WTC11 (cell line): ENCODE data around the gene CTNND2. TPM values are rescaled to one million over a fixed set of nuclear protein-coding genes. Genes with fewer than 3 reads are reported as not detected.

Source experiments
- ATAC-seq: fragments of 200-7000 bp; cut with Tn5 transposase; 2 replicates; pipeline ENCODE4 v1.10.0; 2021; ENCODE audit warnings: mild to moderate bottlenecking, moderate library complexity
- CTCF ChIA-PET: fragments of 300-600 bp; sonication (Branson Sonifier 250); formaldehyde crosslinking; loops from one replicate; lab custom pipeline; 2021; ENCODE audit warnings: antibody characterized with exemption; lab: Charles Lee
- POLR2A ChIA-PET: fragments of 350-600 bp; sonication (Branson Sonifier 250); formaldehyde crosslinking; loops from one replicate; lab custom pipeline; 2021; ENCODE audit warnings: antibody characterized with exemption; lab: Charles Lee
- DNase-seq: peaks from one replicate; pipeline ENCODE4 v3.0.0; 2021; ENCODE audit warnings: low spot score
- H3K27ac Mint-ChIP-seq: 2 replicates; pipeline ENCODE4 v1.8.0; 2021; ENCODE audit warnings: mixed read lengths
- H3K27me3 Mint-ChIP-seq: 2 replicates; pipeline ENCODE4 v1.8.0; 2021; ENCODE audit warnings: low read depth, mild to moderate bottlenecking, moderate library complexity, mixed read lengths
- H3K36me3 Mint-ChIP-seq: 2 replicates; pipeline ENCODE4 v1.8.0; 2021; ENCODE audit warnings: mixed read lengths
- H3K4me1 Mint-ChIP-seq: 2 replicates; pipeline ENCODE4 v1.8.0; 2022; ENCODE audit warnings: mixed read lengths
- H3K4me3 Mint-ChIP-seq: 2 replicates; pipeline ENCODE4 v1.8.0; 2021; ENCODE audit warnings: mild to moderate bottlenecking, moderate library complexity, mixed read lengths
- H3K9me3 Mint-ChIP-seq: 2 replicates; pipeline ENCODE4 v1.8.0; 2021; ENCODE audit warnings: mixed read lengths
- ARID4B ChIP-seq: sonication (generic); formaldehyde crosslinking; IDR thresholded peaks from 2 replicates; pipeline ENCODE4 v1.8.0; 2023; ENCODE audit warnings: missing genetic modification reagents, mild to moderate bottlenecking, borderline replicate concordance
- ATF3 ChIP-seq: sonication (generic); formaldehyde crosslinking; conservative IDR thresholded peaks from 2 replicates; pipeline ENCODE4 v1.8.1; 2022; ENCODE audit warnings: mild to moderate bottlenecking, missing genetic modification reagents
- E2F5 ChIP-seq: sonication (generic); formaldehyde crosslinking; IDR thresholded peaks from 2 replicates; pipeline ENCODE4 v1.8.1; 2022; ENCODE audit warnings: mild to moderate bottlenecking, moderate library complexity, missing genetic modification reagents
- FOXP1 ChIP-seq: sonication (generic); formaldehyde crosslinking; IDR thresholded peaks from 2 replicates; pipeline ENCODE4 v1.8.0; 2022; ENCODE audit warnings: missing genetic modification reagents, mild to moderate bottlenecking, moderate library complexity, borderline replicate concordance
- GRHL2 ChIP-seq: fragments of 250-450 bp; sonication (Bioruptor Pico); IDR thresholded peaks from 2 replicates; pipeline ENCODE4 v1.8.0; 2022; ENCODE audit warnings: mild to moderate bottlenecking, moderate library complexity; ENCODE audit not compliant: insufficient replicate concordance, severe bottlenecking
- MLX ChIP-seq: sonication (generic); formaldehyde crosslinking; IDR thresholded peaks from 2 replicates; pipeline ENCODE4 v1.8.1; 2023; ENCODE audit warnings: mild to moderate bottlenecking, missing genetic modification reagents, moderate library complexity
- NR2C2 ChIP-seq: sonication (generic); formaldehyde crosslinking; IDR thresholded peaks from 2 replicates; pipeline ENCODE4 v1.8.0; 2022; ENCODE audit warnings: mild to moderate bottlenecking, missing genetic modification reagents
- PRDM15 ChIP-seq: sonication (generic); formaldehyde crosslinking; IDR thresholded peaks from 2 replicates; pipeline ENCODE4 v1.8.0; 2022; ENCODE audit warnings: missing genetic modification reagents
- PREB ChIP-seq: sonication (generic); formaldehyde crosslinking; IDR thresholded peaks from 2 replicates; pipeline ENCODE4 v1.8.1; 2022; ENCODE audit warnings: mild to moderate bottlenecking, missing genetic modification reagents, moderate library complexity, borderline replicate concordance
- SMAD4 ChIP-seq: sonication (generic); formaldehyde crosslinking; IDR thresholded peaks from 2 replicates; pipeline ENCODE4 v1.8.0; 2022; ENCODE audit warnings: mild to moderate bottlenecking, missing genetic modification reagents
- STAT6 ChIP-seq: sonication (generic); formaldehyde crosslinking; conservative IDR thresholded peaks from 2 replicates; pipeline ENCODE4 v1.8.1; 2023; ENCODE audit warnings: mild to moderate bottlenecking, low read depth, missing genetic modification reagents, moderate library complexity
- USF1 ChIP-seq: sonication (generic); formaldehyde crosslinking; IDR thresholded peaks from 2 replicates; pipeline ENCODE4 v1.8.0; 2022; ENCODE audit warnings: mild to moderate bottlenecking, missing genetic modification reagents
- ZNF219 ChIP-seq: sonication (generic); formaldehyde crosslinking; IDR thresholded peaks from 2 replicates; pipeline ENCODE4 v1.8.0; 2023; ENCODE audit warnings: missing genetic modification reagents, mild to moderate bottlenecking, borderline replicate concordance
- ZNF425 ChIP-seq: fragments of 250-450 bp; sonication (Bioruptor Pico); conservative IDR thresholded peaks from 2 replicates; pipeline ENCODE4 v1.9.0; 2021; ENCODE audit warnings: mild to moderate bottlenecking
- total RNA-seq: library from RNA; stranded (reverse); gene quantifications from 3 replicates; pipeline ENCODE4 v1.2.3, GENCODE V29; 2021

The CTNND2 gene
- total RNA-seq, 1 experiment from 2014 or later = 11.9 TPM

- TF ChIP-seq STAT6 (no peak), PREB (CRISPR knock-in tag) (no peak)
Measured at GRCh38 chr5:11148810-11149539, 755.3 kb downstream of the CTNND2 start (continued).

- DNase-seq (no peak), ATAC-seq (no peak)
- no peaks in the 10 kb centered on the region for H3K9me3 Mint-ChIP-seq
- H3K36me3 Mint-ChIP-seq = no peaks in the 10 kb centered on the region
- no peaks in the 10 kb centered on the region for H3K4me1 Mint-ChIP-seq
- no peaks in the 10 kb centered on the region for H3K27me3 Mint-ChIP-seq
- ChIA-PET POLR2A (no interaction called here), CTCF (interaction anchor here (0.7 kb wide), 1 partner anchor 72 kb away, joined by 3 read pairs; no protein-coding TSS in a partner anchor)
- no peak overlapping the region for H3K27ac Mint-ChIP-seq
- no peak overlapping the region for H3K4me3 Mint-ChIP-seq
- TF ChIP-seq E2F5 (CRISPR knock-in tag) = no peak
- no peak for TF ChIP-seq ZNF219 (CRISPR knock-in tag)
- no peak for TF ChIP-seq ZNF425 (CRISPR knock-in tag)
- TF ChIP-seq SMAD4 (CRISPR knock-in tag) = no peak
- no peak for TF ChIP-seq USF1 (CRISPR knock-in tag)
- no peak for TF ChIP-seq ARID4B (CRISPR knock-in tag)
- TF ChIP-seq GRHL2 (CRISPR knock-in tag) = no peak
- TF ChIP-seq PRDM15 (CRISPR knock-in tag) = no peak
- TF ChIP-seq NR2C2 = no peak
- TF ChIP-seq MLX (CRISPR knock-in tag) = no peak
- no peak for TF ChIP-seq FOXP1 (CRISPR knock-in tag)
- TF ChIP-seq ATF3 (CRISPR knock-in tag) = no peak
Measured at GRCh38 chr5:11146171-11146570, 758.1 kb downstream of the CTNND2 start.
